ENCODE data around the gene RAP1GAP2.

RAP1GAP2 gene

DNA sequence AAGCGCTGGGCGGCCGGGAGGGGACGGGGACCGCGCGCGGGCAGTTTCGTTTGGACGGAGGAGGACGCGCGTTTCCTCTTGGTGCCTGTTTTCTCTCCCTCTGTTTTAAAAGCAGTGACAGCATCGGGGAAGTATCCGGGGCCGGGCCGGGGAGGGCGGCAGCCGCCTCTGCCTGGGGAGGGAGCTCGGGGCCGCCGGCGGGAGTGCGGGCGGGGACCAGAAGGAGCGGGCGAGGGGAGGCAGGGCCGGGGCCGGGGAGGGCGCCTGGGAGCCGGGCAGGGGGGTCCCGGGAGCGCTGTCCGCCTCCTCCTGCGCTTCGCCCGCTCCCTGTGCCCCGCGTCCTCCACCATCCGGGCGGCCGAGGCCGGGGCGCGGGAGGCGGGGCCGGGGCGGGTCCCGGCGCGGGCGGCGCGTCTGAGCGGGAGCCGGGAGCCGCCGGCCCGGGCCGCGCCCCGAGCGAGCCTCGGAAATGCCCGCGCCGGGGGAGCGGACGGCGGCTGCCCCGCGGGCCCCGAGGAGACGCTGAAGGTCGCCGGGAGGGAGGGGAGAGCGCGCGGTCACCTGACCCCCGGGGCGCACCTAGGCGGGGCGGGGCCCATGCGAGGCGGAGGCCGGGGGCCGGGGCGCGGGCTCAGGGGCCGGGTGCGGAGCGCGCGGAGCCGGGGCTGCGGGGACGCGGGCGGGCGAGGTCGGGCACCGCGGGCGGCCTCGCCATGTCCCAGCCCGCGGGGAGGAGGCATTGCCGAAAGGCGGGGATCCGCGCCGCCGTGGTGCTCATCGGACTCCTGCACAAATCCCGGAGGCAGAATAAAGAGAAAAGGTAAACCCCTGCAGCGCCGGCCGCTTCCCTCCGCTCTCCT is 57.3 kb downstream of the RAP1GAP2 start:
- no peak for DNase-seq (ENCODE audit: low read depth, low spot score)

DNA sequence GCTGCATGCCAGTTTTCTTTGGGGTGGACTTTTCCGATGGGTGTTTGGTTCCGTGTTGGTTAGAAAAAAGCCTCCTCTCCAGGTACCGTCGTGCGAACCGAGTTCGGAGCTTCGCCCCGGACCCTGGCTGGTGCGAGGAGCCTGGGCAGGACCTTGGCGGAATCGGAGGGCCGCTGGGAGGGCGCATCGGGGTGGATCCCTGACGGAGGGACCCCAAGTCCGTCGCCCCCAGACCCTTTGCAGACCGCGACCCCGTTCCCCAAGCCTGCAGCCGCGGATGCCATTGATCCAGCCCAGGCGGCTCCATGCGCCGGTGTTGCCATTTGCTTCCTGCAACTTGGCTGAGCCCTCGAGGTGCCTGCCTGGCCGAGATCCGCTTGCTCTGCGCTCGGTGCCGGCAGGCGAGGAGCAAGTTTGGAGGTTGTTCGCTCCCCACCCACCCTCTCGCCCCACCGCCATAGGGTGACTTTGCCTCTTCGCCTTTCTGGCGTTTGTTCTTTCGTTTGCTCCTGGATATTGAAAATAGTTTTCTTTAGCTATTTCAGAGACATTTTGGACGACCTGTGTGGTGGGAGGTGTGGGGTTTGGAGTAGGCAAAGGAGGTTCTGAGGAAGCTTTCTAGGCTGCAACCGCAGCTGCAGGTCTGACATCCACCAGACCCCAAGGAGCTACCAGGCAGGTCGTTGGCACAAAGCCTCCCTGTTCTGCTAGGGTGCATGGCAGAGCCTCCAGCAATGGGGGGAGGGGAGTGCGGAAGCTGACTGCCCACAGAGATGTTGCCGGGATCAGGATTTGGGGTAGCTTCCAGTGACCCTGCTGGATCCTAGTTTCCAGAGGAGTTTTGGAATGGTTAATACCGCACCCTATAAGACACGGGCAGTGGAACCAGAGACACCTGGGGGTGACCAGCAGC is 58.2 kb downstream of the RAP1GAP2 start:
- DNase-seq (ENCODE audit: low read depth, low spot score) = no peak

DNA sequence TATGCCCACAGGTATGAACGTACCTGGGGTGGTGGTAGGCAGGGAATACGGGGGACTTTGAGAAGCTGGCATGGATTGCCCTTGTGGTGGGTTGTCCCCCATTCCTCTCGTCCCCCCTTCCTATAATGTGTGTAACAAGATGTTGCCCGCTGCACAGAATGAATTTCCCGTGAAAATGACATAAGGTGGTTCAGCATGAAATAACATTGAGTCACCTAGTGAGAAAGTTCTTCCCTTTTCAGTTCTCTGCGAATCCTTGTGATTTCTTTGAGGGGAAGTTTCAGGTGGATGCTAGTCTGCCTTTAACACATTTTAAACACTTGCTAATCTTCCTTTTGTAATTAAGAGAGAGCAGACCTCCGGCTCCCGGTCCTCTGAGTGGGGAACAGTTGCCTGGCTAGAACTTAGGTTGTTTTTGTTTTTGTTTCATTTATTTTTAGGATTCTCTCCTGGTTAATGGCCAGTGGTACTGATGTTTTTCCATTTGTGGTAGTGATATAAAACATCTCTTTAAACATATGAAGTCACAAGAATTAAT is 58.9 kb downstream of the RAP1GAP2 start:
- DNase-seq (ENCODE audit: low read depth, low spot score) = no peak

DNA sequence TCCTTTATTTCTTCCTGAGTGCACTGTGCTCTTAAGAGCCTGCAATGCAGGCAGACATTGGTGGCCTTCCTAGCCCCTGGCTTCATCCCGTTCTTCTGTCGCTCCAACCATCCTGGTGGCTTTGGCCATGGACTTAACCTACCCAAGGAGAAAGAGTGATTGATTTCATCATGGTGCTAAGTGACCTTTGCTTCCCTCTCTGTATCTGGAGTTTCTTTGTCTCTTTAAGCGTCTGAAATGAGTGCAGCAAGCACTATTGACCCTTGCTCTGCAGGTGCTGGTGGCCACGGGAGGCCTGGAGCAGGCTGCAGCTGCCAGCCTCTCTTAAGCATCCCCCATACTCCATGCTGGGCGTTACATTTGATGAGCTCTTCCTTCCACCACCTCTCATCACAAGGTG is 60.5 kb downstream of the RAP1GAP2 start:
- no peak for DNase-seq (ENCODE audit: low read depth, low spot score)

DNA sequence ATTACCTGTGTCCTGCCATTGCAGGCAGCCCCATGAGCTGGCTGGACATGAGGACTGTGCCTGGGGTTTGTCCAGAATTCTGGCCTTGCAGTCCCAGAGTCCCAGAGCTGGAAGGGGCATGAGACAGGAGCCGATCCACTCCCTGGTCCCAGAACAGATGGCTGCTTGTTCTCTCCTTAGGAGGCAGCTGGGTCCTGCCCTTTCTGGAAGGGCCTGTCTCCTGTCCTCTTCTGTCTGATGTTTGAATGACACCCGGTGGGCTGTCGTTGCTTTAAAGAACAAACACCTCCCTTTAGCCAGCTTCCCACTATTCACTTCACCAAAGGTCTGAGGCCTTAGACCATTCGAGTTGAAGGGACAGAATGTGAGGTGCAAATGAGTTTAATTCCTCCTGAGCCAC is 63.8 kb downstream of the RAP1GAP2 start:
- no peak for DNase-seq (ENCODE audit: low read depth, low spot score)

DNA sequence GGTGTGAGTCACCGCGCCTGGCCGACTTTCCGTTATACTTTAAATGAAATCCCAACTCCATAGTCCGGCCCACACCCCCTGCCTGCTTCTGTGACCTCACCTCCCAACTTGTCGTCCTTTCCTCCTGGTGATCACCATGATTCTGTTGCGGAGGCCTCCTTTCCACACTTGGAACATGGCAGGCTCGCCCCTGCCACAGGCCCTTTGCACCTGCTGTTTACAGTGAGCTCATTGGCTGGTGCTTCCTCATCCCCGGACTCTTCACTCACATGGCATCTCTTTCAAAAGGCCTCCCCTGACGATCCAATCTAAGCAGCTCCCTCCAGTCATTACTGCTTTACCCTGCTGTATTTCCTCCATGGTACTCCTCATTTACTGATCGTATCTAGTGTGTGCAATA is 64.6 kb downstream of the RAP1GAP2 start:
- no peak for DNase-seq (ENCODE audit: low read depth, low spot score)

DNA sequence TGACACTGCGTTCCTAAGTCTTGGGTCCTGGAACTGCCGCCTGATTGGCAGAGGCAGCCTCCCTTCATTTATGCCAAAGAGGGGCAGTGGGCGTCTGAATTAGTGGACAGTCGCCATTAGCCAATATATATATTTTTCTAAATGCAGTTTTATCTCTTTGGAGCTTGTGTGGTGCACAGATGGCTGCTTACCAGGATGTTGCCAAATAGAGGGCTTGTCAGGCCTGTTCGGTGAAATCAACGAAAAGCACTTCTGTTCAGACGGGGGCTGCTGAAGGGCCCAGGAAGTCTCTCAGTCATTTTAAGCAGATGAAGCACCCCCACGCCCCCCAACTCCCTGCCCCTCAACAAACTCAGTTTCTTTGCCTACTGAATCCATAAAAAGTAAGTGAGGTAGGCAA is 66.0 kb downstream of the RAP1GAP2 start:
- no peak for DNase-seq (ENCODE audit: low read depth, low spot score)

DNA sequence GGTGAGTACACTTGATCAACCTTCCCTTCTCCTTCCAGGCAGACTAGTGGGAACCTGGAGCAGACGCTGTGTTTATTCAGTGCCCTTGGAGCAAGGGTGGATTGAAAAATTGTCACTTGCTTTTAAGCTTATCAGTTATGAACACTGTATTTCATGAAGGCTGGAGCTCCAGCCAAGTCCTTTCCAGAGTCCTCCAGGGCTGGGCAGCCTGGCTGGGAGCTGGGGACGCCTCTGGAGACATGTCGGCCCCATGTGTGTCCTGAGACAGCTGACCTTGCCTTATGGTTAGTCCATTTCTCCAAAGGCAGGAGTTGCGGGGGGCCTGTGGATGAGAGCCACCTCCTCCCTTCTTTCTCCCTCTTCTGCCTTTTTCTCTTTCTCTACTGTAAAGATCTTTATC is 67.0 kb downstream of the RAP1GAP2 start:
- DNase-seq (ENCODE audit: low read depth, low spot score) = no peak

DNA sequence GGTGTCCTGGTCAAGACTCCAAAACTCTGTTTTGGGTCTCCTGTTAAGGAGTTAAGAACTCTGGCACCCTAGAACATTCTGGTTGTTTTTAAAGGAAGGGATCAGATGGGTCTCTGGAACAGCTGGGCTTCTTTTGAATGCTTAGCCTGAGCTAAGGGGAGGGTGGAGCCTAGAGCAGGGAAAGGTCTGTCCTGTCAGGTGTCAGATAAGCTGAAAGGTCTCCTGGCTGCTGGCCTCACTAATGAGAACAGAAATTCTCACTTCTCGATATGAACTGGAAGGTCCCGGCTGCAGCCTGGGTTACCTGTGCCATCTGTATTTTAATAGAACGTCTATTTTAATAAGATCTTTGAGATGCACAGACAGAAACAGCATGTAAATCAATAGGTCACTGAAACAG is 69.0 kb downstream of the RAP1GAP2 start:
- no peak for DNase-seq (ENCODE audit: low read depth, low spot score)

DNA sequence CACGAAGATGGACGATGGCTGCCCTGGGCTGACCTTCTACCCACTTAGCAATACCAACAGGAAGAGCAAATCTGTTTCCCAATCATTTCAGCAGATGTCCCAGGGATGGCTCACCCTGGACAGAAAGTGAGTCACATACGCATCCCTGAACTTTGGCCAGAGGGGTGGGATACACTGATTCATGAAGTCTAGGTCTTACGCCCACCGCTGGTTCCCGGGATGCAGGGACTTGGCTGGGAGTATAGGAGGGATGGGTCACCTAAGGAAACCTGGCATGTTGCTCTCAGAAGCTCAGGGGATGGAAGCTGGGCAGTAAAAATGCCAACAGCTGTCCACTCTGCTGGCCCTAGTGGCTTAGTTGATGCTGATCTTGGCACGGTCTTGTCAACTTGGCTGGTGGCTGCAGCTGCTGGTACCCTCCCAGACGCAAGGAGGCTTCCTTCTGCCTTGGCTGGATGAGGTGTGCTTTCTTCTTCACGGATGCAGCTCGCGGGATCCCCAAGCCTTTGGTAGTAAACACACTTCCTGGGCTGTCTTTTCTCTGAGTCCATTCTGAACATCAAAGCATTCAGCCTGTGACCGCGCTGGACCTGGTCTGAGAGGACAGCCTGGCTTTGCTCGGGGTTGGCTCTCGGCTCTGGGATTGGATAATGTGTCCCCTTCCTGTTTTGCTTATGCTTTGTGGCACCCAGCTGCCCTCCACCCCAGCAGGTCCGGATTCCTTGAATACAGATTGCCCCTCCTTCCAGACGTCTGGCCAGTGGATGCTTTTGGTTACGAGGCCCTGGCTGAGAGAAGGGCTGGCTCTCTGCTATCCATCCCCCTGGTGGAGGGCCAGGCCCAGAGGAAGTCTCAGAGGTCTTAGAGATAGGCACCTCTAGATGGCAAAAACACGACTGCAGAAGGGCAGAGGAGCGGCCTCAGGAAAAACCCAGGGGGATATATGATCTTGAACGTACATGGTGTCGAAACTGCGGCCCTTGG is 71.5 kb downstream of the RAP1GAP2 start:
- no peak for DNase-seq (ENCODE audit: low read depth, low spot score)

DNA sequence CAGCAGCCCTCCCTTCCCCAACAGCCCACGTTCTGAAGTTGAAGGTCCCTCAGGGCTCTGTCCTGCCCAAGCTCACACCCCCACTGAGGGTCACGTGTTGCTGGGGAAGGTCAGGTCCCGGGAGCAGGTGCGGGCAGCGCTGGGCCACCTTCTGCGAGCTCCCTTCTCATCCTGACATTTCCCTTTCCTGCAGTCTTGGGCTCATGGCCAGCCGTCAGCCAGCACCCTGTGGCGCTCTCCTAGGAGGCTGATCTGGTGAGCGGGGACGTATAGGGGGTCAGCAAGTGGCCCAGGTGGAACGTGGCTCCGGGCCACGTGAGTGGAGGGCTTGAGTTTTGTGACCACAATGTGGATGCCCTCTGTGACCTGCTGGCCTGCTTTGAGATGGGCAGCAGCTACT is 73.4 kb downstream of the RAP1GAP2 start:
- DNase-seq (ENCODE audit: low read depth, low spot score) = no peak

DNA sequence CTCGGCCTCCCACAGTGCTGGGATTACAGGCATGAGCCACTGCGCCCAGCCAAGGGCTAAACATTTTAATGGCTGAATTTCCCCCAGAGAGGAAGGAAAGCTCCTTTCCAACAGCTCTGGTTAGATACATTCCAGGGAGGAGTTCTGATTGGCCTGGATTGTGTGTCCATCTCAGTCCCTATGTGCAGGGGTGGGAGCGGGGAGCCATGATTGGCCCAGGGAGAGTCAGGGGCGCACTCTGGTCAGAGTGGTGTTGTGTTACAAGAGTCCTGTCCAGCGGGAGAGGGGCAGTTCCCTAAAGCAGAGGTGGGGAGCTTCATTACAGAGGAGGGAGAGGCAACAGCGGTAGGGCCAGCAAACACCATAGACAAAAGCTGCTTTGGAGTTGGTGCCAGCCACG is 75.0 kb downstream of the RAP1GAP2 start:
- peak; percentile 90 for DNase-seq (ENCODE audit: low read depth, low spot score)

DNA sequence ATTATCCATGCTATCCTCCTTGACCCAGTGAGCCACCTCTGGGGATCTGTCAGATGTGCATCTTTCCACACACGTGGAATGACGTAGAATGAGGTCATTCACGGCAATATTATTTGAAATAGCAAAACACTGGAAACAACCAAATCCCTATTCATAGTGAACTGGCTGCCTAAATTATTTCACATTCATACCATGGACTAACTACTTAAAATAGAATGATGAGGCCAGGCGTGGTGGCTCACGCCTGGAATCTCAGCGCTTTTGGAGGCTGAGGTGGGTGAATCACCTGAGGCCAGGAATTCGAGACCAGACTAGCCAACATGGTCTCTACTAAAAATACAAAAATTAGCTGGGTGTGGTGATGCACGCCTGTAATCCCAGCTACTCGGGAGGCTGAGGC is 75.5 kb downstream of the RAP1GAP2 start:
- DNase-seq (ENCODE audit: low read depth, low spot score) = no peak

DNA sequence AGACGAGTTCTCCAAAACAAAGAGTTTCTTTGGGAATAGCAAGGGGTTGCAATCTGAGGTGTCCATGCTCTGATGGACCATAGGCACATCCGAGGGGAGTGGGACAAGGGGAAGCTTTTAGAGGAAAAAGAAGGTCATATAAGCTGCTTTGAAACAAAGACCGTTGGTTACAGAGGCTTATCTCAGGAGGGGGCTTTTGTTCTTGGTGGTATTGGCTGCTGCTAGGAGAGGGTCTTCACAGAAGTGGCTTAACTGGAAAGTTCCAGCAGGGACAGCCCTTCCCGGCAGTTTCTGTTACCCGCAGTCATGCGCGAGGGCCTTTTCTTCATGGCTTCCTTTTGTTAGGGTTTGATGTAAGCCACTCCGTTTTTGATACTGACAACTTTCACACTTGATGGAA is 76.0 kb downstream of the RAP1GAP2 start:
- peak; percentile 69 for DNase-seq (ENCODE audit: low read depth, low spot score)

DNA sequence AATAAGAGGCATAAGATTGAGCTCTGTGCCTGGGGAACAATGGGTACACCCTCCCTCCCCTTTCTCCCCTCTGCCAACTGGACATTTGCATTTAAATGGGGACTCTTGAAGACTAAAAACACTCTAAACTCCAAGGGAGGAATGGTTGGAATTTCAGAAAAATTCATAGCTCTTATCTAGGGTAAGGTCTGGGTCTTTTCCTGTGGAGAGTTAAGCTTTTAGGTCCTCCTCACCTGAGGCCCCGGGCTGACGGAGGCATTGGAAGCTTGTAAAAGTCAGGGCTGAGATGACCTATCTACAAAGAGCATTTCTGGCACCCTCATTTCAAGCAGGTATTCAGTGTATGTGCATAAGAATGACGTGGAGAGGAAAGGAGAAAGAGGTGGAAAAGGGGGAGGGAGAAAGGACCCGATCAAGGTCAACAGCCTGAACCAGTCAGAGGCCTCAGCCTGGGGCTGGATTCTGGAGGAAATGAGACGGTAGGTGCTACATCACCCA is 78.0 kb downstream of the RAP1GAP2 start:
- peak; percentile 95 for DNase-seq (ENCODE audit: low read depth, low spot score)

DNA sequence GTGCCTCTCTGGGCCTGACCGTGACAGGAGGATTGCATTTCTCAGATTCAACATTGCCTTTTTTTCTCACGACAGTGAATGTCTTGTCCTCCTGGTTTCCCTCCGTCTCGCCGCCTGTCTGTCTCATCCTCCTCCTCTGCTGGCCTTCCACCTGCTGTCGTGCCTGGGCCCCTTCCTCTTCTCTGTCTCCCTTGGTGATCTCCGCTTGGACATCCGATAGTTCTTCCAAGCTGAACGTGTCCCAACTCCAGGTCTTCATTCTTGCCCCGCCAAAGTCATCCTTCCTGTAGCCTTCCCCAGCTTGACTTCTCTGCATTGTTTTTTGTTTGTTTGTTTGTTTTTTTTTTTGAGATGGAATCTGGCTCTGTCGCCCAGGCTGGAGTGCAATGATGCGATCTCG is 79.4 kb downstream of the RAP1GAP2 start:
- no peak for DNase-seq (ENCODE audit: low read depth, low spot score)

DNA sequence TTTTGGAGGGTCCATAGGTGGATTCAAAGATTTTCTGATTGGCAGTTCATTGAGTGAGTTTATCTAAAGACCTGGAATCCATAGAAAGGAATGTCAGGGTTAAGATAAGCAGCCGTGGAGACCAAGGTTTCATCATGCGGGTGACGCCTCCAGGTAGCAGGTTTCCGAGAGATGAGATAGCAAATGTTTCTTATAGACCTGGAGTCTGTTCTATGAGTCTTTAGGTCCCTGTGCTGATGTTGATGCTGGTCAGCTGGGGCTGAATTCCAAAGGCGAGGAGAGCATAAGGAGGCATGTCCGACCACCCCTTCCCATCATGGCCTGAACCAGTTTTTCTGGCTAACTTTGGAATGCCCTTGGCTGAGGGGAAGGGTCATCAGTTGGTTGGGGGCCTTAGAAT is 80.2 kb downstream of the RAP1GAP2 start:
- DNase-seq (ENCODE audit: low read depth, low spot score) = no peak

DNA sequence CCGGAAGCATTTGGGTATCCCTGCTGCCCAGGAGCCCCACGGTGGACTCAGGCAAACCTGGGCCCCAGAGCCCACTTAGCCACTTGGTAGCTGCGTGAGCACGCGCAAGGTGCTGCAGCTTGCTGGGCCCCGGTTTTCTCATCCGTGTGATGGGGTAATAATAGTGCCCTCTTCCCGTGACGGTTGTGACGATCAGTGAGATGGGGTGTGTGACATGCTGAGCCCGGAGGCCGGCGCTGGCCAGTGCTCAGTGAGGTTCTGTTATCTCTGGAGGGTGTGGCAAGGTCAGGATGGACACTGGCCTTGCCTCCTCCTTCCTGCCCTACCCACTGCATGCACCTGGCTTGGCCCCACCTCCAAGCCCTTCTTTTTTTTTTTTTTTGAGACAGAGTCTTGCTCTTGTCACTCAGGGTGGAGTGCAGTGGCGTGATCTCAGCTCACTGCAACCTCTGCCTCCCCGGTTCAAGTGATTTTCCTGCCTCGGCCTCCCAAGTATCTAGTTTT is 82.6 kb downstream of the RAP1GAP2 start:
- DNase-seq (ENCODE audit: low read depth, low spot score) = no peak

DNA sequence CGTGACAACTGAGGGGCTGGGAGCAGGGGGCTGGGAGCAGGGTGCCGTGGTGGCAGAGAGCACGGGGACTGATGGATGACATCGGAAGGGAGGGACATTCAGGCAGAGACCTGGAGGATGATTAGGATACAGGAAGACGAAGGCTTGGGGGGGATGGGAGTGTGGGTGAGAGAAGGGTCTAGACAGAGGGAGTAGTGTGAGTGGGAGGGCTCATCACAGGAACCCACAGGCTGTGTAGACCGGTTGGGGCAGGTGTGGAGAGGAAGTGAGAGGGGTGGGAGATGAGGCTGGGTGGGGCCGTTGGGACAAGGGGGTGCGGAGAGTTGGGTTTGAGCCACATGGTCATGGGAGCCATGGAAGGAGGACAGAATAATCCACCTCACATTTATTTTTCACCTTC is 83.8 kb downstream of the RAP1GAP2 start:
- no peak for DNase-seq (ENCODE audit: low read depth, low spot score)

DNA sequence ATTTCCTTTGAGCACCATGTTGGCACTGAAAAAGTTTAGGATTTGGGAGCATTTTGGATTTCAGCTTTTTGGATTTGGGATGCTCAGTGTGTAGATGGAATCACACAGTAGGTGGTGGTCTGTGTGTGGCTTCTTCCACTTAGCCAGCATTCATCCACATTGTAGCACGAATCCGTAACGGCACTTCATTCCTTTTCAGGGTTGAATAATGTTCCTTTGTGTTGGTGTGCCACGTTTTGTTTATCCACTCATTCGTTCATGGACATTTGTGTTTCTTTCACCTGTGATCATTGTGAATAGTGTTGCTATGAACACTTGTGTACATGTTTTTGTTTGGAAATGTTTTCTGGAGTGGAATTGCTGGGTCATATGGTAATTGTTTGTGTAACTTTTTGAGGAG is 85.1 kb downstream of the RAP1GAP2 start:
- DNase-seq (ENCODE audit: low read depth, low spot score) = no peak

Measured in iPS DF 19.7 (cell line).